SK-N-SH (cell line): ENCODE data around the gene TRIM38. TPM values are rescaled to one million over a fixed set of nuclear protein-coding genes. Genes with fewer than 3 reads are reported as not detected.

Experiments
- CTCF ChIA-PET: fragments of 300-600, 350-600 bp; formaldehyde crosslinking; extraction: SDS; loops from one replicate; lab custom pipeline; 2021; lab: Yijun Ruan, JAX
- POLR2A ChIA-PET: fragments of 350-600 bp; sonication (Branson Sonifier 250); formaldehyde crosslinking; extraction: SDS; loops from one replicate; lab custom pipeline; 2020; ENCODE audit warnings: antibody characterized with exemption, inconsistent platforms; lab: Yijun Ruan, JAX
- DNase-seq: peaks from one replicate; pipeline ENCODE4 v3.0.0; 2012
- H2AFZ ChIP-seq: fragments of 200-600 bp; sonication (generic); 2 replicates; pipeline ENCODE4 v1.8.1; 2016; ENCODE audit warnings: antibody characterized with exemption, mild to moderate bottlenecking, low read depth
- H3F3A ChIP-seq: fragments of 200-600 bp; sonication (generic); replicated peaks from 2 replicates; pipeline ENCODE3; 2016; ENCODE audit warnings: antibody characterized with exemption, mild to moderate bottlenecking; ENCODE audit not compliant: insufficient read depth
- H3K27ac ChIP-seq, 2 experiments: fragments of 200-500 bp in 1 of 2; fragments of 200-600 bp in 1 of 2; sonication (Bioruptor generic) in 1 of 2; sonication (generic), shearing (Covaris generic) in 1 of 2; 2 replicates each; pipeline versions ENCODE4 v1.5.1 to v1.6.1; 2014 to 2016; ENCODE audit warnings: low read depth in 2 of 2, inconsistent platforms in 1 of 2, low read length in 1 of 2, mild to moderate bottlenecking in 1 of 2, mixed read lengths in 1 of 2
- H3K27me3 ChIP-seq: fragments of 200-600 bp; sonication (generic), shearing (Covaris generic); 2 replicates; pipeline ENCODE4 v1.6.1; 2016; ENCODE audit warnings: mixed run types; ENCODE audit not compliant: insufficient read depth
- H3K36me3 ChIP-seq, 2 experiments: fragments of 200-500 bp in 1 of 2; fragments of 200-600 bp in 1 of 2; sonication (Bioruptor generic) in 1 of 2; sonication (generic) in 1 of 2; replicated peaks in 1 of 2; 2 replicates each; pipeline versions ENCODE3 to v1.5.1; 2014 to 2016; ENCODE audit warnings: low read length in 1 of 2, mild to moderate bottlenecking in 1 of 2; ENCODE audit not compliant: insufficient read depth in 2 of 2, control insufficient read depth in 1 of 2
- H3K4me1 ChIP-seq, 2 experiments: fragments of 200-500 bp in 1 of 2; fragments of 200-600 bp in 1 of 2; sonication (Bioruptor generic) in 1 of 2; sonication (generic), shearing (Covaris generic) in 1 of 2; 2 replicates each; pipeline versions ENCODE4 v1.5.1 to v1.6.1; 2014 to 2016; ENCODE audit warnings: low read depth in 1 of 2, low read length in 1 of 2, mixed run types in 1 of 2; ENCODE audit not compliant: insufficient read depth in 2 of 2, control insufficient read depth in 1 of 2
- H3K4me2 ChIP-seq: fragments of 200-600 bp; sonication (generic), shearing (Covaris generic); 2 replicates; pipeline ENCODE4 v1.6.1; 2017; ENCODE audit warnings: mixed run types
- H3K4me3 ChIP-seq, 2 experiments: fragments of 200-500 bp in 1 of 2; fragments of 200-600 bp in 1 of 2; sonication (Bioruptor generic) in 1 of 2; sonication (generic), shearing (Covaris generic) in 1 of 2; 2 replicates each; pipeline versions ENCODE4 v1.5.1 to v1.8.1; 2014 to 2016; ENCODE audit warnings: low read depth in 2 of 2, inconsistent platforms in 1 of 2, low read length in 1 of 2, mild to moderate bottlenecking in 1 of 2, mixed read lengths in 1 of 2, moderate library complexity in 1 of 2
- H3K79me2 ChIP-seq: fragments of 200-600 bp; sonication (generic); 2 replicates; pipeline ENCODE4 v1.8.1; 2017; ENCODE audit warnings: mild to moderate bottlenecking; ENCODE audit not compliant: insufficient read depth
- H3K9ac ChIP-seq: fragments of 200-600 bp; sonication (generic); 2 replicates; pipeline ENCODE4 v1.6.1; 2017; ENCODE audit warnings: mixed run types
- H3K9me2 ChIP-seq: fragments of 200-600 bp; sonication (generic); 2 replicates; pipeline ENCODE4 v1.6.1; 2017; ENCODE audit warnings: mixed run types
- H3K9me3 ChIP-seq: fragments of 200-600 bp; sonication (generic); 2 replicates; pipeline ENCODE4 v1.6.1; 2017; ENCODE audit warnings: mixed run types, mild to moderate bottlenecking, moderate library complexity
- H4K20me1 ChIP-seq: fragments of 200-600 bp; sonication (generic); 2 replicates; pipeline ENCODE4 v1.6.1; 2017; ENCODE audit warnings: mild to moderate bottlenecking, mixed run types; ENCODE audit not compliant: insufficient read depth
- ELF1 ChIP-seq: IDR thresholded peaks from 2 replicates; pipeline ENCODE4 v1.4.0; 2012
- EP300 ChIP-seq, 2 experiments: IDR thresholded peaks; 2 replicates each; pipeline versions ENCODE4 v1.4.0 to v1.6.1; 2012; ENCODE audit warnings: borderline replicate concordance in 1 of 2, low read depth in 1 of 2, low read length in 1 of 2
- FOXJ3 ChIP-seq: sonication (generic); formaldehyde crosslinking; IDR thresholded peaks from 2 replicates; pipeline ENCODE4 v1.5.1; 2020; ENCODE audit warnings: mild to moderate bottlenecking, missing genetic modification reagents
- FOXM1 ChIP-seq: IDR thresholded peaks from 2 replicates; pipeline ENCODE4 v1.4.0; 2012; ENCODE audit warnings: low read depth, mild to moderate bottlenecking
- GABPA ChIP-seq: IDR thresholded peaks from 2 replicates; pipeline ENCODE4 v1.4.0; 2012; ENCODE audit warnings: low read depth, mild to moderate bottlenecking
- JUND ChIP-seq: IDR thresholded peaks from 2 replicates; pipeline ENCODE4 v1.4.0; 2012
- MEF2A ChIP-seq: IDR thresholded peaks from 2 replicates; pipeline ENCODE4 v1.4.0; 2012; ENCODE audit warnings: low read depth, borderline replicate concordance
- MXI1 ChIP-seq: IDR thresholded peaks from 2 replicates; pipeline ENCODE4 v1.6.1; 2012; ENCODE audit warnings: mild to moderate bottlenecking, low read depth, low read length, improper control_type of control experiment
- NFIC ChIP-seq: IDR thresholded peaks from 2 replicates; pipeline ENCODE4 v1.4.0; 2012; ENCODE audit warnings: borderline replicate concordance
- NRF1 ChIP-seq: IDR thresholded peaks from 2 replicates; pipeline ENCODE4 v1.6.1; 2012; ENCODE audit warnings: low read depth, mild to moderate bottlenecking, low read length
- SIN3A ChIP-seq: IDR thresholded peaks from 2 replicates; pipeline ENCODE4 v1.6.1; 2012; ENCODE audit warnings: low read depth, mild to moderate bottlenecking, low read length, moderate library complexity, borderline replicate concordance
- SMC3 ChIP-seq: IDR thresholded peaks from 2 replicates; pipeline ENCODE4 v1.6.1; 2012; ENCODE audit warnings: low read depth, low read length, improper control_type of control experiment
- TAF1 ChIP-seq: IDR thresholded peaks from 2 replicates; pipeline ENCODE4 v1.6.1; 2012; ENCODE audit warnings: low read depth, mild to moderate bottlenecking, low read length, moderate library complexity, borderline replicate concordance
- TCF12 ChIP-seq: IDR thresholded peaks from 2 replicates; pipeline ENCODE4 v1.4.0; 2012
- WGBS: methylation state at CpG from one replicate; pipeline ENCODE4 v1.1.6; 2017; ENCODE audit warnings: low lambda C conversion rate; 5-methylcytosine and 5-hydroxymethylcytosine counted together
- polyA plus RNA-seq, 3 experiments: library from polyadenylated mRNA; depleted of rRNA; stranded (reverse); fragments of >200 nt; gene quantifications; 2 replicates each; pipeline ENCODE4 v1.2.3, GENCODE V29; 2012
- TF ChIP-seq, protein P1 (sequence below): IDR thresholded peaks from 2 replicates; pipeline ENCODE4 v1.4.0; 2012; ENCODE audit warnings: low read depth
- TF ChIP-seq, protein P2 (sequence below): fragments of 200-600 bp; sonication (generic); IDR thresholded peaks from 2 replicates; pipeline ENCODE4 v1.6.1; 2017; ENCODE audit warnings: antibody characterized with exemption, mild to moderate bottlenecking, moderate library complexity
- TF ChIP-seq, protein P3 (sequence below): IDR thresholded peaks from 2 replicates; pipeline ENCODE4 v1.6.1; 2012; ENCODE audit warnings: mild to moderate bottlenecking, low read depth, low read length, moderate library complexity

TRIM38 gene
- polyA plus RNA-seq, 1 of the 3 experiments (the other 2 are of a cell fraction), result 0.62 TPM

DNA sequence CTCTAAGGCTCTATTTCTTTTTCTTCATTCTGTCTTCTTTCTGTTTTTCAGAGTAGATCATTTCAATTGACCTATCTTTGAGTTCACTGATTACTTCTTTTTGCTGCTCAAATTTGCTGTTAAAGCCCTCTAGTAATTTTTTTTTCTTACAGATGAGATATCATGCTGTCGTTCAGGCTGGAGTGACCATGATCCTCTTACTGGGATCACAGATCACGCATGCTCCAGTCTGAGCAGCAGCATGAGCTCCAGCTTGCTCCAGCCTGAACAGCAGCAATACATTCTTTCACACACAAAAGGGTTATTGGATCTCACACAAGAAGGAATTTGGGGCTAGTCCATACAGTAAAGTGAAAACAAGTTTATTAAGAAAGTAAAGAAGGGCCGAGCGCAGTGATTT lies 12.3 kb upstream of the TRIM38 start:
- DNase-seq, result no peak
- TF ChIP-seq TCF12 (no peak), SIN3A (no peak), MXI1 (no peak), FOXJ3 (CRISPR knock-in tag) (no peak), GABPA (no peak), NFIC (no peak), FOXM1 (no peak), MEF2A (no peak), JUND (no peak), SMC3 (no peak), EP300 (IDR thresholded peaks at IDR 0.05; ENCODE audit: borderline replicate concordance in 1 of 2, low read depth in 1 of 2, low read length in 1 of 2) (no peak), TAF1 (no peak), ELF1 (no peak), NRF1 (no peak)
- TF ChIP-seq, protein P1, sequence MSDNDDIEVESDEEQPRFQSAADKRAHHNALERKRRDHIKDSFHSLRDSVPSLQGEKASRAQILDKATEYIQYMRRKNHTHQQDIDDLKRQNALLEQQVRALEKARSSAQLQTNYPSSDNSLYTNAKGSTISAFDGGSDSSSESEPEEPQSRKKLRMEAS, result no peak
- TF ChIP-seq, protein P2, sequence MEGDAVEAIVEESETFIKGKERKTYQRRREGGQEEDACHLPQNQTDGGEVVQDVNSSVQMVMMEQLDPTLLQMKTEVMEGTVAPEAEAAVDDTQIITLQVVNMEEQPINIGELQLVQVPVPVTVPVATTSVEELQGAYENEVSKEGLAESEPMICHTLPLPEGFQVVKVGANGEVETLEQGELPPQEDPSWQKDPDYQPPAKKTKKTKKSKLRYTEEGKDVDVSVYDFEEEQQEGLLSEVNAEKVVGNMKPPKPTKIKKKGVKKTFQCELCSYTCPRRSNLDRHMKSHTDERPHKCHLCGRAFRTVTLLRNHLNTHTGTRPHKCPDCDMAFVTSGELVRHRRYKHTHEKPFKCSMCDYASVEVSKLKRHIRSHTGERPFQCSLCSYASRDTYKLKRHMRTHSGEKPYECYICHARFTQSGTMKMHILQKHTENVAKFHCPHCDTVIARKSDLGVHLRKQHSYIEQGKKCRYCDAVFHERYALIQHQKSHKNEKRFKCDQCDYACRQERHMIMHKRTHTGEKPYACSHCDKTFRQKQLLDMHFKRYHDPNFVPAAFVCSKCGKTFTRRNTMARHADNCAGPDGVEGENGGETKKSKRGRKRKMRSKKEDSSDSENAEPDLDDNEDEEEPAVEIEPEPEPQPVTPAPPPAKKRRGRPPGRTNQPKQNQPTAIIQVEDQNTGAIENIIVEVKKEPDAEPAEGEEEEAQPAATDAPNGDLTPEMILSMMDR, result no peak
- TF ChIP-seq, protein P3, sequence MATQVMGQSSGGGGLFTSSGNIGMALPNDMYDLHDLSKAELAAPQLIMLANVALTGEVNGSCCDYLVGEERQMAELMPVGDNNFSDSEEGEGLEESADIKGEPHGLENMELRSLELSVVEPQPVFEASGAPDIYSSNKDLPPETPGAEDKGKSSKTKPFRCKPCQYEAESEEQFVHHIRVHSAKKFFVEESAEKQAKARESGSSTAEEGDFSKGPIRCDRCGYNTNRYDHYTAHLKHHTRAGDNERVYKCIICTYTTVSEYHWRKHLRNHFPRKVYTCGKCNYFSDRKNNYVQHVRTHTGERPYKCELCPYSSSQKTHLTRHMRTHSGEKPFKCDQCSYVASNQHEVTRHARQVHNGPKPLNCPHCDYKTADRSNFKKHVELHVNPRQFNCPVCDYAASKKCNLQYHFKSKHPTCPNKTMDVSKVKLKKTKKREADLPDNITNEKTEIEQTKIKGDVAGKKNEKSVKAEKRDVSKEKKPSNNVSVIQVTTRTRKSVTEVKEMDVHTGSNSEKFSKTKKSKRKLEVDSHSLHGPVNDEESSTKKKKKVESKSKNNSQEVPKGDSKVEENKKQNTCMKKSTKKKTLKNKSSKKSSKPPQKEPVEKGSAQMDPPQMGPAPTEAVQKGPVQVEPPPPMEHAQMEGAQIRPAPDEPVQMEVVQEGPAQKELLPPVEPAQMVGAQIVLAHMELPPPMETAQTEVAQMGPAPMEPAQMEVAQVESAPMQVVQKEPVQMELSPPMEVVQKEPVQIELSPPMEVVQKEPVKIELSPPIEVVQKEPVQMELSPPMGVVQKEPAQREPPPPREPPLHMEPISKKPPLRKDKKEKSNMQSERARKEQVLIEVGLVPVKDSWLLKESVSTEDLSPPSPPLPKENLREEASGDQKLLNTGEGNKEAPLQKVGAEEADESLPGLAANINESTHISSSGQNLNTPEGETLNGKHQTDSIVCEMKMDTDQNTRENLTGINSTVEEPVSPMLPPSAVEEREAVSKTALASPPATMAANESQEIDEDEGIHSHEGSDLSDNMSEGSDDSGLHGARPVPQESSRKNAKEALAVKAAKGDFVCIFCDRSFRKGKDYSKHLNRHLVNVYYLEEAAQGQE, result no peak
- 62% methylated on average over 4 of the region's 4 CpGs for WGBS
- H3K9me3 ChIP-seq, result no peaks in the 10 kb centered on the region
- H4K20me1 ChIP-seq, result no peaks in the 10 kb centered on the region
- no peaks in the 10 kb centered on the region for H3K4me1 ChIP-seq
- no peak overlapping the region for H3K4me3 ChIP-seq
- H3K79me2 ChIP-seq, result no peaks in the 10 kb centered on the region
- ChIA-PET CTCF (interaction anchor here (1.4 kb wide), 1 partner anchor 1822 kb away, joined by 3 read pairs; no protein-coding TSS in a partner anchor), POLR2A (no interaction called here)
- H3K27me3 ChIP-seq, result no peaks in the 10 kb centered on the region
- no peak overlapping the region for H3K9ac ChIP-seq
- H3K4me2 ChIP-seq, result no peak overlapping the region
- no peak overlapping the region for H3K27ac ChIP-seq
- no peak overlapping the region for H2AFZ ChIP-seq
- no peaks in the 10 kb centered on the region for H3K9me2 ChIP-seq
- H3K36me3 ChIP-seq, result no peaks in the 10 kb centered on the region
- no peaks in the 10 kb centered on the region for H3F3A ChIP-seq
